Activated CD4-positive, alpha-beta T cell treated with anti-CD3 and anti-CD28 coated beads for 4 hours (primary cell): ENCODE data around the gene SLC25A34.
"Not testable (repeated sequence)": the region's sequence is repeated elsewhere in the genome, so short reads cannot be mapped to it uniquely, and the experiment has no call there.

Experiments used
- DNase-seq, 2 donors: peaks; one replicate each; pipeline ENCODE4 v3.0.0-alpha.2; 2020

The SLC25A34 gene

GRCh38 chr1:15736038-15736891 is at the start of gene SLC25A34:
Gene SLC25A34 (plus strand): TSS chr1:15736258. CDS start chr1:15736486, 228 bp downstream.
- no peak for DNase-seq

DNA sequence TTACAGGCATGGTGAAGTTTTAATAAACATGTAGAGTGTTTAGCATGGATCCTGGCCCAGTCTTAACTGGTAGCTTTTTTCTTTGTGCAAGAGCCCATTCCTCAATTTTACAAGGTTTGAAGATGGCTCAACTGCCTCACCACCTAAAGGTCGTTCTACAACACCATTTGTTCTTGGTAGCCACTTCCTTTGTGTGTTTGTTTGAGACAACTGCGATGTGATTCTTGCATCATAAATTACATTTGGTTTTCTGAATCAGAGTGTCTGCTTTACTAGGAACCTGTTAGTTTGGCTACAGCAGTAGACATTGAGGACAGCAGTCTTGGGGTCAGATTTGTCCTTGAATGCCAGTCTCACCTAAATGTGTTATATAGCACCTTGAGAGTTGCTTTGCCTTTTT is 48.6 kb upstream of the SLC25A34 start:
- DNase-seq: no peak

GRCh38 chr1:15690317-15690716 is 45.7 kb upstream of the SLC25A34 start:
- no peak for DNase-seq

DNA sequence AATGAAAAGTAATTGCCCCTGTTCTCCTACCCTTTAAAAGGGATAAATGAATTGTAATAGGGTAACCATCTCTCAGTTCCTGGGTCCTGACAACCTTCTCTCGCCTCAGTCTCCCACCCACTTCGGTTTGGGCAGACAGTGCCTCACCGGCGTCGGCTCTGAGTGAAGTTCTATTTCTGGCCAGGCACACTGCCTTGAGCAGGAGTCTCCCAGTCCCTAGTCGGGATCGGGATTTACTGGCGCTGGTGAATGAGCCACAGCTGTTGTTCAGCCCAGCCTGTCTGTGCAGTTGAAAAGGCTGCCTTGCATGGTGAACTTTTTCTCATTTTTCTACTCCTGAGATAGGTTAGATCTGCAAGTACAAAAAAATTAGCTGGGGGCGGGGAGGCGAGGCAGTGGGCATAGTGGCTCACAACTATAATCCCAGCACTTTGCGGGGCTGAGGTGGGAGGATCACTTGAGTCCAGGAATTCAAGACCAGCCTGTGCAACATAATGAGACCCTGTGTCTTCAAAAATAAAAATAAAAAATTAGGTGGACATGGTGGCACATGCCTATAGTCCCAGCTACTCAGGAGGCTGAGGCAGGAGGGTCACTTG is 44.5 kb upstream of the SLC25A34 start:
- DNase-seq: no peak

GRCh38 chr1:15692121-15692682 is 43.9 kb upstream of the SLC25A34 start:
- DNase-seq: no peak

GRCh38 chr1:15693371-15693770 is 42.7 kb upstream of the SLC25A34 start:
- DNase-seq: no peak

DNA sequence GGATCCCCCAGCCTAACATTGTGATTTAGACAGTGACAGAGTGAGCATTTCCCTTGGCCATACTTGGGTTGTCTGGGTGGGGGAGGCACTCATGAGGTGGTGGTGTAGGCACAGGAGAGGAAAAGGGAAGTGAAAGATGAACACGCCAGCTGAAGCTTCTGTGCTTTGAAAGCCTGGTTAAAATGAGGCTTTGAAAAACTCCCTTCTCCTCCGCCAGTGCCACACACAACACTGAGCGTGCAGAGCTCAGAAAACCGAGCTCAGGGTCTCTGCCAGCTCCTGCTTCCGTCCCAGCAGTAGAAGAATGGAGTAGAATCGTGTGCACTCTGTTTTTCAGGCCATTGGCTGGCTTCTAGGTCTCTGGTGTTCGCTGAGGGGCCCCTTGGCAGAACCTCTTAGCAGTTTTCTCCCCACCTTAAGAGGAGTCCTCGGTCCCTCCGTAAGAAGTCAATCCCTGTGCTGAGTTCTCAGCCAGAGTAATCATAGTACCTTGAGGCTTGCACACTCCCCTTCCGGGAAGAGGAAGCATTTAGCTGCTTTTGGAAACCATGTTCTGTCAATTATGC is 39.0 kb upstream of the SLC25A34 start:
- peak; percentile 15 to 29 for DNase-seq

DNA sequence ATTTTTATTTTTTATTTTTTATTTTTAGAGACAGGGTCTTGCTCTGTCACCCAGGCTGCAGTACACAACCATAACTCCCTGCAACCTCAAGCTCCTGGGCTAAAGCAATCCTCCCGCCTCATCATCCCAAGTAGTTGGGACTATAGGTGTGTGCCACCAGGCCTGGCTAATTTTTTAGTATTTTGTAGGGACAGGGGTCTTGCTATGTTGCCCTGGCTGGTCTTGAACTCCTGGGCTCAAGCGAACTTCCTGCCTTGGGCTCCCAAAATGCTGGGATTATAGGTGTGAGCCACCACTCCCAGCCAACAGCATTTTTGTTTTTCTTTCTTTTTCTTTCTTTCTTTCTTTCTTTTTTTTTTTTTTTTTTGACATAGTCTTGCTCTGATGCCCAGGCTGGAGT is 37.9 kb upstream of the SLC25A34 start:
- no peak for DNase-seq

- not testable (repeated sequence) for DNase-seq
Observed at GRCh38 chr1:15699321-15699720, 36.7 kb upstream of the SLC25A34 start.

- no peak for DNase-seq
Observed at GRCh38 chr1:15700508-15700907, 35.5 kb upstream of the SLC25A34 start.

- no peak for DNase-seq
Observed at GRCh38 chr1:15701784-15702183, 34.3 kb upstream of the SLC25A34 start.

DNA sequence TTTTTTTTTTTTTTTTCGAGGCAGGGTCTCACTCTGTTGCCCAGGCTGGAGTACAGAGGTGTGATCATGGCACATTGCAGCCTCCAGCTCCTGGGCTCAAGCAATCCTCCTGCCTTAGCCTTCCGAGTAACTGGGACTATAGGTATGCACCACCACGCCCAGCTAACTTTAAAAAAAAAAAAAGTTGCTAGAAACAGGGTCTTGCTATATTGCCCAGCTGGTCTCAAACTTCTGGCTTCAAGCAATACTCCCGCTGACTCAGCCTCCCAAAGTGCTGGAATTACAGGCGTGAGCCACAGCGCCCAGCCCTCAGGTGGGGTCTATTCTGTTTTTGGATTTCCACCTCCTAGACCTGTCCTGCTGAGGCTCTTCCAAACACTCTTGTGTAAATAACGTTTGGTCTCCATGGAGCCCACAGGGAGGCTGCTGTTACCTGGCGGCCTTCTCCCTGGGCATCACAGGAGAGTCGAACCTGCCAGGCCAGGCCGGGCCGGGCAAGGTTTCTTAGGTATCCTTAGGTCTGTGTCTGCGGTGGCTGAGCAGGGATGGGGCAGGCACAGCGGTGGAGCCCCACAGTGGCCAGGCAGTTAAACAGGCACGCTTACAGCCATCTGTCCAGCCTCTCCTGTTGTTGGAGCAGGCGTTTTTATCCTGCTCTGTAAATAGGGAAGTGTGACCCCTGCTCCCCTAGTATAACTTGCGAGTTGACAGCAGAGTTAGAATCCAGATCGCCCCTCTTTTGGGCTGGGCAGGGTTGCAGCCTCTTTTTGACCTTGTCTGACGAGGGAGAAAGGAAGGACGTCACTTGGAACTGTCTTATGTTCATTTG is 33.1 kb upstream of the SLC25A34 start:
- no peak for DNase-seq

GRCh38 chr1:15703562-15703961 is 32.5 kb upstream of the SLC25A34 start:
- DNase-seq: no peak

DNA sequence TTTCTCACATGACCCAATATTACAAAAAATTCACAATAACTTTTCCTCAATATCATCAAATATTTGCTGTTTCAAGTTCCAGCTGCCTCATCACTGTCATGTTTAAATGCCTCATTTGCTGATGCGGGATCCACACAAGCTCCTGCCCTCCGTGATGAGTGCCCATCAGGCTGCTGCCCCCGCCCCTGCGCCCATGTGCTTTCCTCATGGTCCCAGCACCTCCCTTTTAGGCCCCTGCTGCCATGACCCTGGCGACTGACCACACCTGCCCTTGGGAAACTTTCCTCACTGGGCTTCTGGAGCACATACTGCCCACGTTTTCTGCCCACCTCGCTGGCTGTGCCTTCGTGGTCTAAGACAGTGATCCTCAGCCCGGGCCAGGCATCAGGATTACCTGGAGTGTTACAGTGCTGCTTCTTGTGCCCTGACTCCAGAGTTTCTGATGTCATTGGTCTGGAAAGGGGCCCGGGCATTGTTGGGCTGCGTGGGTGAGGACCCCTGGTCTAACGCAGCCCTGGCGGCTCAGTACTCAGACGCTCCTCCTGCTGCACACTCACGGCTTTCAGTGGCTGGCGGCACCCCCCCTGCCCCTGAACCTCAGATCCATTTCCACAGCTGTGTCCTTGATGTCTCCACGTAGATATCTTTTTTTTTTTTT is 31.4 kb upstream of the SLC25A34 start:
- DNase-seq: no peak

- DNase-seq: no peak
Observed at GRCh38 chr1:15705184-15705566, 30.9 kb upstream of the SLC25A34 start.

- DNase-seq: no peak
Observed at GRCh38 chr1:15706751-15707150, 29.3 kb upstream of the SLC25A34 start.

GRCh38 chr1:15707239-15707925 is 28.7 kb upstream of the SLC25A34 start:
- DNase-seq: no peak

GRCh38 chr1:15708486-15709137 is 27.4 kb upstream of the SLC25A34 start:
- DNase-seq: no peak

- no peak for DNase-seq
Observed at GRCh38 chr1:15709226-15709625, 26.8 kb upstream of the SLC25A34 start.

DNA sequence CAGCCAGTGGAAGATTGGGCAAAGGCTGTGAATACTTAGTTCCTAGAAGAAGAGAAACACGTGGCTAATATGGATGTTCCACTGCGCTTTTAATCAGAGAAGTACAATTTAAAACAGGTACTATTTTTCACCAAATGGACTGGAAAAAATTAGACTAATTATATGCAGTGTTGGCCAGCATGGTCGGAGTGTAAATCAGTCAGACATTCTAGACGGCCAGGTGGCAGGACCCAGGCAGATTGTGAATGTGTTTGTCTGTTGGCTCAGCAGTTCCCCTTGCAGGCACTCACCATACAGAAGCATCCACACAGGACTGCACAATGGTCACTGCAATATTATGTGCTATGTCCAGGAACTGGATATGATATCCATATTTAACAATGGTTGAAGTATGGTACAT is 23.9 kb upstream of the SLC25A34 start:
- DNase-seq: no peak
